Mesothelial cell of epicardium (in vitro differentiated cells): ENCODE data around the gene DNM1. TPM values are rescaled to one million over a fixed set of nuclear protein-coding genes. Genes with fewer than 3 reads are reported as not detected.
"Not testable (repeated sequence)": the region's sequence is repeated elsewhere in the genome, so short reads cannot be mapped to it uniquely, and the experiment has no call there.

Experiments
- DNase-seq, 2 experiments: peaks; one replicate each; pipeline ENCODE4 v3.0.0; 2021; ENCODE audit warnings: low spot score in 2 of 2; ENCODE audit not compliant: unreplicated experiment in 2 of 2
- H3K27ac Mint-ChIP-seq: 2 replicates; pipeline ENCODE4 v1.8.0; 2021; ENCODE audit warnings: mixed read lengths
- H3K27me3 Mint-ChIP-seq: 2 replicates; pipeline ENCODE4 v1.8.0; 2021; ENCODE audit warnings: low read depth, mixed read lengths
- H3K36me3 Mint-ChIP-seq: 2 replicates; pipeline ENCODE4 v1.8.0; 2021; ENCODE audit warnings: mixed read lengths
- H3K4me1 Mint-ChIP-seq: 2 replicates; pipeline ENCODE4 v1.8.0; 2021; ENCODE audit warnings: mixed read lengths
- H3K4me3 Mint-ChIP-seq: 2 replicates; pipeline ENCODE4 v1.8.0; 2021; ENCODE audit warnings: mild to moderate bottlenecking, moderate library complexity, mixed read lengths
- H3K9me3 Mint-ChIP-seq: 2 replicates; pipeline ENCODE4 v1.8.0; 2021; ENCODE audit warnings: mixed read lengths
- CTCF ChIP-seq: fragments of 200-600 bp; sonication (generic); IDR thresholded peaks from one replicate; pipeline ENCODE4 v1.5.0; 2021; ENCODE audit warnings: antibody characterized with exemption; ENCODE audit not compliant: unreplicated experiment
- total RNA-seq: library from RNA; stranded (reverse); gene quantifications from 3 replicates; pipeline ENCODE4 v1.2.1, GENCODE V29; 2021

DNM1 gene
- total RNA-seq, 1 donor from 2014 or later = 98.6 TPM

- Mint-ChIP-seq H3K4me3 (peak within 1 kb of the TSS; percentile 94), H3K27me3 (no peaks in the 10 kb centered on the region), H3K27ac (peak within 1 kb of the TSS; percentile 96), H3K36me3 (peaks cover 7% of the 10 kb centered on the region), H3K9me3 (no peaks in the 10 kb centered on the region), H3K4me1 (peaks cover 46% of the 10 kb centered on the region)
- DNase-seq = peak; percentile 46 to 61
- no peak for TF ChIP-seq CTCF
Measured at GRCh38 chr9:128275198-128276007, 72.2 kb downstream of the DNM1 start, which contains the start of gene GOLGA2. GOLGA2 (minus strand) TSS chr9:128276007; CDS start chr9:128275976, 31 bp downstream.

- no peak for TF ChIP-seq CTCF
- Mint-ChIP-seq H3K4me3 (peak within 1 kb of the TSS; percentile 94), H3K36me3 (peaks cover 7% of the 10 kb centered on the region), H3K27ac (peak within 1 kb of the TSS; percentile 96), H3K27me3 (no peaks in the 10 kb centered on the region), H3K9me3 (no peaks in the 10 kb centered on the region), H3K4me1 (peaks cover 47% of the 10 kb centered on the region)
- peak; percentile 100 for DNase-seq
Measured at GRCh38 chr9:128276008-128276573, 72.9 kb downstream of the DNM1 start, which contains the start of gene SWI5. SWI5 (plus strand) TSS chr9:128276276.

GRCh38 chr9:128276574-128277270 lies 73.5 kb downstream of the DNM1 start:
- Mint-ChIP-seq H3K9me3 (no peaks in the 10 kb centered on the region), H3K4me3 (peak overlapping the region; percentile 94), H3K27me3 (no peaks in the 10 kb centered on the region), H3K27ac (peak overlapping the region; percentile 96), H3K36me3 (peaks cover 5% of the 10 kb centered on the region), H3K4me1 (peaks cover 47% of the 10 kb centered on the region)
- no peak for DNase-seq
- no peak for TF ChIP-seq CTCF

- not testable (repeated sequence) for H3K9me3 Mint-ChIP-seq, DNase-seq, H3K36me3 Mint-ChIP-seq, H3K27me3 Mint-ChIP-seq
- Mint-ChIP-seq H3K4me3 (peak overlapping the region; percentile 14), H3K27ac (peak overlapping the region; percentile 90), H3K4me1 (peaks cover 40% of the 10 kb centered on the region)
Measured at GRCh38 chr9:128279088-128280073, 76.2 kb downstream of the DNM1 start.

GRCh38 chr9:128280084-128280622 lies 77.0 kb downstream of the DNM1 start:
- Mint-ChIP-seq H3K9me3 (no peaks in the 10 kb centered on the region), H3K27ac (peak overlapping the region; percentile 62), H3K4me3 (no peak overlapping the region), H3K27me3 (no peaks in the 10 kb centered on the region), H3K36me3 (peaks cover 2% of the 10 kb centered on the region), H3K4me1 (peaks cover 33% of the 10 kb centered on the region)
- no peak for TF ChIP-seq CTCF
- no peak for DNase-seq
